K562 treated with DMSO at 1 percent for 48 hours (cell line): Measurements from ENCODE around the gene TRIM48. TPM values are rescaled to one million over a fixed set of nuclear protein-coding genes. Genes with fewer than 3 reads are reported as not detected.

ENCODE experiments used
- total RNA-seq: library from RNA; unstranded; fragments of 300-600 nt; gene quantifications from 2 replicates; pipeline ENCODE4 v1.2.3, GENCODE V29; 2022; ENCODE audit warnings: low replicate concordance; ENCODE audit errors: extremely low read depth

TRIM48 gene, protein sequence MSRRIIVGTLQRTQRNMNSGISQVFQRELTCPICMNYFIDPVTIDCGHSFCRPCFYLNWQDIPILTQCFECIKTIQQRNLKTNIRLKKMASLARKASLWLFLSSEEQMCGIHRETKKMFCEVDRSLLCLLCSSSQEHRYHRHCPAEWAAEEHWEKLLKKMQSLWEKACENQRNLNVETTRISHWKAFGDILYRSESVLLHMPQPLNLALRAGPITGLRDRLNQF
- total RNA-seq: not detected in 2 replicates

DNA sequence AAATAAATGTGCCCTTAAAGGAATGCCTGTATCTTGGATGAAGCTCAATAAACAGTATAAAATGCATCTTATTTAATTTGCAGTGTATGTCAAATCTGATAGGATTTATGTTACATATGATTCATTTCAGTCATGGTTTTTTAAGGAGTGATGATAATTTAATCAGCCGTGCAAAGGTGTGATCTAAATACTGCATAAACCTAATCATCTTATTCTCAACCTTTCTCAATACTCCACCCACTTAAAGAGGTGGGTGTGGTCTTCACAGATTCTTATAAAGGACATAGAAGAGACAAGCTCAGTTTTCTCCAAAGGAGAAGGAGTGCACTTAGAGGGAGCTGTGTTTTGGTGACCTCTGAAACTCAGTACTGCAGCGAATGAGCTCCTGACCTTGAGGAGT is at the start of gene TRIM48:
Gene TRIM48 (plus strand): TSS at position 301 of the 400 bp plus-strand sequence. CDS start 113 bp downstream, outside the sequence.

Other genes starting within 250 kb of the TRIM48 start
- gene OR4A16, start 81.0 kb downstream of the TRIM48 start, total RNA-seq: not detected in 2 replicates
- not detected in 2 replicates for gene OR4A15, start 105.8 kb downstream of the TRIM48 start, total RNA-seq